ENCODE results near the gene MRPL28.

DNA sequence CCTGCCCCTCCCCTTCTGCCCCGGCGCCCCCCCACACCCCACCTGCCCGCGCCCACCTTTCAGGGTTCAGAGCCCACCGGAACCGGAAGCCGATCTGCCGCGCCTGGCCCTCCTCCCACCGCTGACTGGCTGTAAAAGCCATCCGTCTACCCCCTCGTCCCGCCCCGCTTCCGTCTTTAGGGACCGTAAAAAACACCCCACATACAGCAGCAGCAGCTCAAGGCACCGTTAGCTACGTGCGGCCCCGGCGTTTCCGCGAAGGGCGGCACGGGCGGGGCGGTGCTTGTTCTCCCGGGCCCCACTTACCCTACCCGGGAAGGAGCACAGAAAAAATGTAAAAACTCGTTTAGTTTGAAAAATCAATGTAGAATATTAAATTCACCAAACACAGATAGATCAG lies at the start of gene MRPL28:
- no peak for TF ChIP-seq POLR2A (IDR thresholded peaks at IDR 0.05)
- TF ChIP-seq, protein P1, sequence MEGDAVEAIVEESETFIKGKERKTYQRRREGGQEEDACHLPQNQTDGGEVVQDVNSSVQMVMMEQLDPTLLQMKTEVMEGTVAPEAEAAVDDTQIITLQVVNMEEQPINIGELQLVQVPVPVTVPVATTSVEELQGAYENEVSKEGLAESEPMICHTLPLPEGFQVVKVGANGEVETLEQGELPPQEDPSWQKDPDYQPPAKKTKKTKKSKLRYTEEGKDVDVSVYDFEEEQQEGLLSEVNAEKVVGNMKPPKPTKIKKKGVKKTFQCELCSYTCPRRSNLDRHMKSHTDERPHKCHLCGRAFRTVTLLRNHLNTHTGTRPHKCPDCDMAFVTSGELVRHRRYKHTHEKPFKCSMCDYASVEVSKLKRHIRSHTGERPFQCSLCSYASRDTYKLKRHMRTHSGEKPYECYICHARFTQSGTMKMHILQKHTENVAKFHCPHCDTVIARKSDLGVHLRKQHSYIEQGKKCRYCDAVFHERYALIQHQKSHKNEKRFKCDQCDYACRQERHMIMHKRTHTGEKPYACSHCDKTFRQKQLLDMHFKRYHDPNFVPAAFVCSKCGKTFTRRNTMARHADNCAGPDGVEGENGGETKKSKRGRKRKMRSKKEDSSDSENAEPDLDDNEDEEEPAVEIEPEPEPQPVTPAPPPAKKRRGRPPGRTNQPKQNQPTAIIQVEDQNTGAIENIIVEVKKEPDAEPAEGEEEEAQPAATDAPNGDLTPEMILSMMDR (IDR thresholded peaks at IDR 0.05) = no peak
